Activated CD4-positive, CD25-positive, alpha-beta regulatory T cell treated with anti-CD3 and anti-CD28 coated beads, Interleukin-2, amount 50 U/mL, for 24 hours (primary cell): ENCODE results near the gene TACC2.

Experiments
- ATAC-seq, 2 donors: fragments of 150-1000 bp; cut with Tn5 transposase; one replicate each; pipeline ENCODE4 v1.10.0; 2021; ENCODE audit warnings: mild to moderate bottlenecking in 1 of 2, moderate library complexity in 1 of 2

Gene TACC2

DNA sequence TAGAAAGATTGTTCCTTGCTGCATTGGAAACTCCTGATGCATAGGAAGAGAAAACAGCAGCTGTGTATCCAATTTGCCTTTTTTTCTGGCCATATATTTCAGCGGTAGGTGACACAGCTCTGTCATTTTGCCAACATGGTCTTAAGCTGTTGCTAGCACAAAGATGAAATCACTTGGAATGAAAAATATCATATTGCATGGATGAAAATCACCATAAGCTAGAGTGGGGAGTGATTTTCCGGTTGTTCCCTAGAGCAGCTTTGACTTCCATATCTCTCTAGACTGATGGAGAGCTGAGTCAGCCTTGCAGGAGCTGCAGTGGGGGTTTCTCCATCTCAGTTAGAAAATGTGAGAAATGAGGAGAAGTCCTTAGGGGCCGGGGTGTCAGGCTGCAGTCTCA is 243.8 kb downstream of the TACC2 start:
- ATAC-seq = no peak

GRCh38 chr10:122233857-122234348 is 244.9 kb downstream of the TACC2 start:
- no peak for ATAC-seq

DNA sequence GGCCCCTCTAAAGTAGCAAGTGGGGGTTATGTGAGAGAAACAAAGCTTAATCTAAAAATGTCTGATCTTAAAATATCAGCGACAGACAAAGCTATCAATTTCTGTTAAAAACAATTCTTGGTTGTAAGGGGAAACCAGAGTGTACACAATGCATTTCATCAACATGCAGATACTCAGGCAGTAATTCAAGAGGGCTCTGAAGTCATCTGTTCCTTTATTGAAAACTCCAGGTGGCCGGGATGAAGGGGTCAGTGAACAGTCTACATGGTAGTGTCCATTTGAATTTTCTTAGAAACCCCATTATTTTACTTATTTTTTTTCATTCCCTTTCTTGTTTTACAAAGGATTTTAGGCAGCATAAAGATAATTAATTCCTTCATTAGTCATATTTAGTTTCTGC is 245.5 kb downstream of the TACC2 start:
- no peak for ATAC-seq

GRCh38 chr10:122236690-122237306 is 247.8 kb downstream of the TACC2 start:
- no peak for ATAC-seq

GRCh38 chr10:122237331-122237990 is 248.5 kb downstream of the TACC2 start:
- ATAC-seq = no peak

- ATAC-seq = no peak
Measured at GRCh38 chr10:122239578-122240257, 250.8 kb downstream of the TACC2 start.

DNA sequence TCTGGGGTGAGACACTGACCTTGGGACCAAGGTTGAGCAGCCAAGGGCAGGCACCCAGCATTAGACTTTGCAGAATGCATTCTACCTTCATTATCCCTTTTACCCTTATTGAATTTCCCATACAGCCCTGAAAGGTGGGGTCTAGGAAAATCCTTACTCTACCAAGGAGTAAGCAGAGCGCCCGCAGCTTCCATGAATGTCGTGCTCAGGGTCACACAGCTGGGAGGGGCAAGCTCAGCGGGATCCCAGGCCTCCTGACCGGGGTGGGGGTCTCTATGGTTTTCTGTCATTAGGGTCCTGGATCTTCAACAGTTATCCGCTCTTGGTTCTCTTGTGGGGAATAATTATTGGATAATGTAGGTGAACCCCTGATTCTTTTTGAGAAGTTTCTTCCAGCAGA is 251.4 kb downstream of the TACC2 start:
- ATAC-seq = no peak

GRCh38 chr10:122241836-122242235 is 252.9 kb downstream of the TACC2 start:
- no peak for ATAC-seq

DNA sequence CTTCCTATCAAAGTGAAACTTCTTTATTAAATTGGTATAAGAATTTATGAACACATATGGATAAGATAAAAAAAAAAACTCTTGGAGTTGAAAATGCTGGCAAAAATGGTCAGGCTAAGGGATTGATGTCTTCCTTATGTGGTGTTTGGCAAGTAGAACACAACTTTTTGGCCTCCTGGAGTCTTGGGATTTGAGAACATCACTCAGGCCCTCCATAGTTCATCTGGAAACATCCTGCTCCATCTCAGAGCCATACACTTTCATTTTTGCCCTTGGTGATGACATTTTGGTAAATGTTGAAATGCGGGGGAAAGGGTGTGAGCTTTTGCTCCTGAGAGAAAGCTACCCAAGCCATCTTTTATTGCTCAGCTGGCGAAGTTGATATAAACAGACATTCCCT is 254.6 kb downstream of the TACC2 start:
- no peak for ATAC-seq

DNA sequence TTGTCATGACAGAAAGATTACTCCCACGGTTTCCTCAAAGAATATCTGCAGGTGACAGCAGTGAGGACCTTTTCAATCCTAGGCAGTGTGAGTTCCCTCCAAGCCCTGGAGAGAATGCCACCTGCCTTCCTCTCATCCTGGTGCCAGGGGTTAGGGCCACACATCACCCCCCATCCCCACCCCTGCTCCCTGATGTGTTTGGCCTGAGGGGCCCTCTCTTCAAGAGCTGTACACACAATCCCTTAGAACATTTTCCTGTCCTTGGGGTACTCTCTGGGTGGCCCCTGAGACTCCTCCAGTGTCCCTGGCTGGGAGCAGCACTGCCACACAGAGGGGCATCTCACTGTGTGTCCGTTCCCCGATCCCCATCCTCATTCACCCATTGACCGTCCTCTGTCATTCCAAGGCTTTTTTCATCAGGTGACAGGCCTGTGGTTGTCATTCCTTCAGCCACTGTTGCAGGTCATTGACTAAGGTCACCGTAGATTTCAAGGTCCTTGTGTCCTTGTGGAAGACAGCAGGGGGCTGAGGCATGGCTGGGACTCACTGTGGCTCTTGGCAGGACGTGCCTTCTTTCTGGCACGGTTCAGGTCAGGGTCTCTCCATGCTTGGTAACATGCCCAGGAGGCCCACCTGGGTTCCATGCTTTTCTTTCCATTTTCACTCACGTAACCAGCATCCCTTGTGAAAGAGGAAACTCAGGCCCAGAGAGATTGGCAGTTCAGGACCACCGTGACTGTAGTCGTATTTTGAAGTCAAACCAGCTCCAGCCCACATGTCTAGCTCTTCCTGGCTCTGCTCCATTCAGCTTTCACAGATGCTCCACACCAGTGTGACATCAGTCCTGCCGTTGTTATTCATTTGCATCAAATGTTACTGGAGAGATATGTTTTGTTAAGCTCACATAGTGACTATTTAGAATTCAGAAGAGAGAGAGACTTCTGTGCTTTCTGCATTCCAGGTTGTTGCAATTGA is 255.3 kb downstream of the TACC2 start:
- ATAC-seq = no peak

DNA sequence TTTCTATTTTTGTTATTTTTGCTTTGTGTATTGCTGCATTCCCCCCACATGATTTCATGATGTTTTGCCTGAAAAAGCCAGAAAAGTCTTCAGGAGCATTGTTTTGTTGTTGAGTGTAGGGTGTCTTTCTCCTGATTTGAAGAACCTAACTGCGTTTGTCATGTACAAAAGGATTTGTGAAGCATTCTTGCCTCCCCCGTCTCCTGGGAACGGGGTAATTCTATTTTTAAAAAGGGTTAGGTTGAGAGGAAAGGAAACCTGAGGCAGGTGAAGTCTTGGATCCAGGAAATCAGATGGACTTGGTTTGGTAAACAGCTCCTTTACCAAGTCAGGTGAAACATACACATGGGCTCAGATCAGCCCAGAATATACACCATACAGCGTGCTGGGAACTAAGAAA is 256.2 kb downstream of the TACC2 start:
- no peak for ATAC-seq

DNA sequence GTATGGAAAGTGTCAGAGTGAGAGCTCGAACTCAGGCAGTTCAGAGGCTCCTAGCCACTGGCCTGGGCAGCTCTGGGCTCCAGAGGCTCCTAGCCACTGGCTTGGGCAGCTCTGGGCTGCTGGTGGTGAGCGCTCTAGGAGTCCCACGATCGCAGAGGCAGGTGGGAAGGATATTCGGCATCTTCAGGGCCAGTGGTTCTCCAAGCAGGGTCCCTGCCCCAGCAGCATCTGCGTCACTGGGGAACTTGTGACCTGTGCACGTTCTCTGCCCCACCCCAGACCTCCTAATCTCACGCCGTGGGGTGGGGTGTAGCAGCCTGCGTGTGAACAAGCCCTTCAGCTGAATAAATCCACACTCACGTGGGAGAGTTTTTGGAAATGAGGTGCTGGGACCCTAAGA is 256.9 kb downstream of the TACC2 start:
- ATAC-seq = no peak

- no peak for ATAC-seq
Measured at GRCh38 chr10:122246830-122247520, 258.0 kb downstream of the TACC2 start.

DNA sequence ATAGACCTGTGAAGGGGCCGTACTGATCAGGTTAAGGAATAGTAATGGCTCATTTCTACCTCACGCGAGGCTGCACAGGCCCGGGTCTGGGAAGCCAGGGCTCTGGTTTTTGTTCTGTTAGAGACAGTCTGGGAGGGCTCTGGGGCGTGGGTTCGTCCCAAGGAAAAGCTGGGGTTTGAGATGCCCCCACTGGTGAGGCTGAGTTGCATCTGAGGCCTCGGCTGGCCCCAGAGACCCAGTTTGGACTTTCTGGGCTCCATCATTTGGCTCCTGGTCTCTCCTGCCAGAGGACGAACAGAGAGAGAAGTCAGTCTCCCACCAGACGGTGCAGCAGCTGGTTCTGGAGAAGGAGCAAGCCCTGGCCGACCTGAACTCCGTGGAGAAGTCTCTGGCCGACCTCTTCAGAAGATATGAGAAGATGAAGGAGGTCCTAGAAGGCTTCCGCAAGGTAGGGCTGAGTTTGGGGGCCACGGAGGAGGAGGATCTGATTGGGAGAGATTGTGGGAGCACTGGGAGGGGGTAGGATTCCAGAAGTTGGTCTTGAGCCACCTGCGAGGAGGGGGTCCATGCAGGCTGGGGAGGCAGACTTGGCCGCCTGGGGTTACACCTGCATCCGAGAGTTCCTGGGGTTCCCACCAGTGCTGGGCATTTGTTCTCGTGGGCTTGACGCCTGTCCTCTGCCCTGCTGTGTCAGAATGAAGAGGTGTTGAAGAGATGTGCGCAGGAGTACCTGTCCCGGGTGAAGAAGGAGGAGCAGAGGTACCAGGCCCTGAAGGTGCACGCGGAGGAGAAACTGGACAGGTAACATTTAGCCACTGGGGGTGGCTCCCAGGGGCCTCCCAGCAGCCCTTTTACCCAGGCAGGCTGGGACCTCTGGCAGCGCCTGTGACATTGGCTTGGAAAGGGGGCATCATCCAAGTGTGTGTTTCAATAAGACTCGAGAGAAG is 259.7 kb downstream of the TACC2 start:
- ATAC-seq = no peak

DNA sequence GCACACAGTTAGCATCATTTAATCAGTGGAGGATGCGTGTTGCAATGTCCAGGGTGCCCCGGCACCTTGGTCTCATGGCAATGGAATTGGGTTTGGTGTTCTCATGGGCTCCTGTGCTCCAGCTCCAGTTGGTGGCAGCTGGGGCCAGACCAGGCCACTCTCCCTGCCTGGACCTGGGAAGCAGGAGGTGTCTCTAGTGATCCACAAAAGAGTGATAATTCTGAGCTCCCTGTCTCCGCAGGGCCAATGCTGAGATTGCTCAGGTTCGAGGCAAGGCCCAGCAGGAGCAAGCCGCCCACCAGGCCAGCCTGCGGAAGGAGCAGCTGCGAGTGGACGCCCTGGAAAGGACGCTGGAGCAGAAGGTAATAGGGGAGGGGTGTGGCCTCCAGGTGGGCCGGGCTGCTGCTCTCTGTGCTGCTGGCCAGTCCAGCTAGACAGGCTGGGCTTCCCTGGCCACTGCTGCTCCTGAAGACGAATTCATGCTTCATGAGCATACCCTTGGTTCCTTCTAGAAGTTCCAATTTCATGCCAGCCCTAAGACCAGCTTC is 260.4 kb downstream of the TACC2 start:
- no peak for ATAC-seq

GRCh38 chr10:122249991-122250750 is 261.2 kb downstream of the TACC2 start:
- no peak for ATAC-seq

- no peak for ATAC-seq
Measured at GRCh38 chr10:122251459-122252255, 262.7 kb downstream of the TACC2 start.

- ATAC-seq = no peak
Measured at GRCh38 chr10:122252805-122253204, 263.8 kb downstream of the TACC2 start.

DNA sequence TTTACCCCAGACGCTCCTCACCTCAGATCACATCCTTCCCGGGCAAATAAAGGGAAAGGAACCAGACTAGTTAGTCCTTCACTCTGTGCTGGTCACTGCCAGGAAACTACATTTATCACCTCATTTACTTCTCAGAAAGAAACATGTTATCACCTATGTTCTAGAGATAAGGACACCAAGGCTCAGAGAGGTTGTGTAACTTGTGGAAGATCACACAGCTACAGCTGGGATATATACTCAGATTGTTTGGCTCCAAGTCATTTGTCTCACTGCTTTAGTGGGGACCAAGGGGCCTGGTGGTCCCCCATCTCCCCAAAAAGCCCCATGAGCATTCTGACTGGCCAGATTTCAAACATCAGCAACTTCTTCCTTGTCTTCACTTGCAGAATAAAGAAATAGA is 264.6 kb downstream of the TACC2 start:
- ATAC-seq = no peak
